NCI-H1105 treated with DMSO at 0.1 percent for 48 hours (cell line): ENCODE results near the gene CD2AP.
"Not testable (repeated sequence)": the region's sequence is repeated elsewhere in the genome, so short reads cannot be mapped to it uniquely, and the experiment has no call there.

Experiments
- DNase-seq: peaks from one replicate; lab custom pipeline; 2025; lab: John Stamatoyannopoulos, UW

The CD2AP gene

DNA sequence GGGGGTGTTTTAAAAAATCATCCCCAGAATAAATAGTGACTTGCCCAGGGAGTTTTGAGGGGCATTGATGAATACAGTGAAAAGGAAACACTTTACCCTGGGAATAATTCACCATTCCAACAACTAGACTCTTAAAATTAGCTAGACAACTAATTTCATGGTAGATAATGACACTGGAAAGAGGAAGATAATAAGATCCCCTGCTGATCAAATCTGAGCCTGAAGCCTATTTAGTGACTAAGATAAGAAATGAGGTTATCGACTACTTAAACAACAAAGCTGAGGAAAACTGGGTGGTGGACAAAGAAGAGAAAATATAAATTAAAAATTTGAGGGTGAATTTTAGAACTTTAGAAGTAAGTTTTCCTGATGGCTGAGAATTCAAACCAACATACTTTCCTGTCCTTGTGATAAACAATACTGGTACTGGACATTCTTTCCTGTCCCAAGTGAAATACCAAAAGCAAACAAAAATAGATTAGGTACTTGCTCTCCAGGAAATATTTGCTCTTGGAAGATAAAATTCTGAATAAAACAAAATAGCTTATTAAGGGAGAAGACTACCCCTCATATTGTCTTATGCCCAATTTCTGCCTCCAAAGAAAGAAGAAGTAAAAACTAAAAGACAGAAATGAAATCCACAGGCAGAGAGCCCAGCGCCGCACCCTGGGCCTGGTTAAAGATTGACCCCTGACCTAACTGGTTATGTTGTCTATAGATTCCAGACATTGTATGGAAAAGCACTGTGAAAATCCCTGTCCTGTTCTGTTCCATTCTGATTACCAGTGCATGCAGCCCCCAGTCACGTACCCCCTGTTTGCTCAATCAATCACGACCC is 156.8 kb downstream of the CD2AP start:
- DNase-seq = no peak

DNA sequence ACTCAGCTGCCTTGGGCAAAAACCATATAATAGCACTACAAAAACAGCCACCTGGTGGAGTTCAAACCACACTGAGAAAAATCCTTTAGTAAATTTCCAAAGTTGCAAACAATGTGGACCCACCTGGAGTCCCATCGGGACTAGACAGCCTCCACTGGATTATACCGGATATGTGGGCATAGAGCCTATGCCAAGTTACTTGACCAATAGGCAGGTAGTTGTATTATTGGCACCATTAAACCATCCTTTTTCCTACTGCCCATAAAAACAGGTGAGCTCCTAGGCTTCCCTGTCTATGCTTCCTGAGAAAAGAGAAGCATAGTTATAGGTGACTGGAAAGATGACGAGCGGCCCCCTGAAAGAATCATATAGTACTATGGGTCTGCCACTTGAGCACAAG is 169.1 kb downstream of the CD2AP start:
- DNase-seq = no peak

DNA sequence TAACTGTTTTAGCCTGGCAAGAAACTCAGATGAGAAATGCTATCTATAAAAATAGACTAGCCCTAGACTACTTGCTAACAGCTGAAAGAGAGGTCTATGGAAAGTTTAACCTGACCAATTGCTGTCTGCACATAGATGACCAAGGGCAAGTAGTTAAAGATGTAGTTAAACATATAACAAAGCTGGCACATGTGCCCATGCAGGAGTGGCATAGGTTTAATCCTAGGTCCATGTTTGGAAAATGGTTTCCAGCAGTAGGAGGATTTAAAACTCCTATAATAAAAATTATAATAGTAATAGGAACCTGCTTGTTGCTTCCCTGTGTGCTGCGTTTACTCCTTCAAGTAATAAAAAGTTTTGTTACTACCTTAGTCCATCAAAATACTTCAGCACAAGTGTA is 169.6 kb downstream of the CD2AP start:
- no peak for DNase-seq

DNA sequence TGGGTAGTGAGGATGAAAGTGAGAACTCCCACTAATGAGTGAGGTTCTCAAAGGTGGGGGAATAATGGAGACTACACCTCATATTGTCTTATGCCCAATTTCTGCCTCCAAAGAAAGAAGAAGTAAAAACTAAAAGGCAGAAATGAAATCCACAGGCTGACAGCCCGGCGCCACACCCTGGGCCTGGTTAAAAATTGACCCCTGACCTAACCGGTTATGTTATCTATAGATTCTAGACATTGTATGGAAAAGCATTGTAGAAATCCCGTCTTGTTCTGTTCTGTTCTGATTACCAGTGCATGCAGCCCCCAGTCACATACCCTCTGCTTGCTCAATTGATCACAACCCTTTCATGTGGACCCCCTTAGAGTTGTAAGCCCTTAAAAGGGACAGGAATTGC is 170.0 kb downstream of the CD2AP start:
- not testable (repeated sequence) for DNase-seq

DNA sequence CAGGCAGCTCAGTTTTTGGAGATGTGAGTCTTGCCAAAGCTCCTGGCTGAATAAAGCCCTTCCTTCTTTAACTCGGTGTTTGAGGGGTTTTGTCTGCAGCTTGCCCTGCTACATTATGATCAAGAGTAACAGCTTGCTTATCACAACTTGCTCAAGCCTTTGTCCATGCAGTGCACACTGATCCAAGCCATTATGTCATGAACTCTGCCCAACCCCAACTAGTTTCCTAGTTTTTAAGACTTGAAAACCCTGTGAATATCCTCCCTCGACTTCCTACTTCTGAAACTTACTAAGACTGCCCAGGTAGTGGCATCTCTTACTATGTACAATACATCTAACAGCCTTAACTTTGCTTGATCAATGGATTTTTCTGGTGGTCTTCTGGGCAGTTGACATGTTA is 170.4 kb downstream of the CD2AP start:
- DNase-seq = no peak

DNA sequence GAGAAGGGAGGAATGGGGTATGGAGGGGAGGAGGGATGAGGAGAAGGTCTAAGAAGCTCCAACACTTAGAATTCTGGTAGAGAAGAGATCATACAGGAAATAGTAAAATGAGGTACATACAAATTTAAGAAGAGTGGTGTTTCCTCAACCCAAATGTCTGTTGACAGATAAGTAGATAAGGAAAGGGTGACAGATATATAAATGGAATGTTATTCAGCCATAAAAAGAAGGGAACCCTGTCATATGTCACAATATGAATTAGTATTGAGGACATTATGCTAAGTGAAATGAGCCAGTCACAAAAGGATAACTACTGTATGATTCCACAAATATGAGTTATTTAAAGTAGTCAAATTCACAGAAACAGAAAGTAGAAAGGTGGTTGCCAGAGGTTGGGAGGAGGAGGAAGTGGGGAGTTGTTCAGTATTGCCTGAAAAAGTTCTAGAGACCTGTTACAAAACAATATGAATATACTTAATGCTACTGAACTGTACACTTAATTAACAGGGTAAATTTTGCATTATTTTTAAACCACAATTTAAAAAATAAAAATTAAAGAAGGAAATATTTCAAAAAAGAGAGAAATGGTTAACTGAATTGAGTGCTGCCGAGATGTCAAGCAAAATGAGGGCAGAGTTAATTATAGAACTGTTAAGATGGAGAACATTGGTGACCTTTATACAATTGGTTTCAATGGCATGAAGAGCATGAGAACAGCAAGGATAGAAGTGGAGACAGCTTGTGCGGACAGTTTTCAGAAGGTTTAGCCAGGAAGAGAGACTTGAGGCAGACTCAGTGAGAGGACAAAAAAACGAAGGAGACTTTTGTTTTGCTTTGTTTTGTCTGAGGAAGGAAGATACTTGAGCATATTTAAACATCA is 173.2 kb downstream of the CD2AP start:
- no peak for DNase-seq

DNA sequence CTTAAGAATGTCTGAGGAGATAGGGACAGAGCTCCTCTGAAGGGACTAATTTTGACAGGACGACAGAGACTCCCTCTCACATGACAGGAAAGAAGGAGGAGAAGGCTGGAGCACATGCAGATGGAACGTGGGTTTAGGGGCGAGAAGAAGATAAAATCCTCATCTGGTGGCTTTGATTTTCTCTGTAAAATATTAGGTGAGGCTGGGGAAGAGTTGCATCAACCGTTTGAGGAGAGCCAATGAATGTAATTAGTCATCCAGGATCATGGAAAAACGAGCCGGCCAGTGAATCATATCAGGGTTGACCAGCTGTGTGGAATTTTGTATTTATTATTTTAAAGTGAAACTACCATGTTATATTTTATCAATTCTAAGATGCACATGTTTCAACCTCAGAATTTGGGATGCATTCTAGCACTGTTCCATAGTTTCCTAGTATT is 173.9 kb downstream of the CD2AP start:
- DNase-seq = no peak

DNA sequence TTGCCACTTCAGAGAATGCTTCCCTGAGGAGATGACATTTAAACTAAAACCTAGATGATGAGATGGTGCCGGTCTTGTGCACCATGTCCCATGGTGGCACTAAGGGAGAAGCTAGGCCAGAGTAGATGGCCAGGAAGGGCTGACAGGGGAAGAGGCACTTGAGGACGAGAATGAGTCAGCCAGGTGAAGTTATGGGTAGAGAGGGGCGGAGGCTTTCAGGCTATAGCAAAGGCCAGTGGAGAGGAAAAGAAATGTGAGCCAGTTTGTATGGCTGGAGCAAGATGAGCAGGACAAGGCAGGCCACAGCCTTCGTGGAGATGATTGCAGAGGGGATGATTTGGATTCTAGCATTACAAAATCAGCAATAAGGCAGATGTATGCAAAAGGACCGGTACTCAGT is 176.1 kb downstream of the CD2AP start:
- no peak for DNase-seq

DNA sequence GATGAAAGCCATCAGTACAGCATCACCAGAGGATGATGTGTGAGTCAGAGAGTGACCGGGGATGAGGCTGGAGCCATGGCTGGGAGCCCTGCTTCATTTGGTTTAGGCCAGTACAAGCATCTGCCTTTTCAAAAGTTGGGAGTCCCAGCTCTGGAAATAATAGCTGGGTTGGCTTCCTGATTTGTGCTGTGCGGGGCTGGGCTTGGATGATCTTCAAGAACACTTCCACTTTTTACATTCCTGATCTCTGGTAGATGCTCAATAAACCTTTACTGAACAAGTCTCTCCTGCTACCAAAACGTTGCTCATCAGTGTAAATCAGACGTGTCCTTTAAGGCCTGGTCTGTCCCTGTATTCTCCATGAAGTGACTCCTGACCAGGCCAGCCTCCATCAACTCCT is 176.7 kb downstream of the CD2AP start:
- no peak for DNase-seq

DNA sequence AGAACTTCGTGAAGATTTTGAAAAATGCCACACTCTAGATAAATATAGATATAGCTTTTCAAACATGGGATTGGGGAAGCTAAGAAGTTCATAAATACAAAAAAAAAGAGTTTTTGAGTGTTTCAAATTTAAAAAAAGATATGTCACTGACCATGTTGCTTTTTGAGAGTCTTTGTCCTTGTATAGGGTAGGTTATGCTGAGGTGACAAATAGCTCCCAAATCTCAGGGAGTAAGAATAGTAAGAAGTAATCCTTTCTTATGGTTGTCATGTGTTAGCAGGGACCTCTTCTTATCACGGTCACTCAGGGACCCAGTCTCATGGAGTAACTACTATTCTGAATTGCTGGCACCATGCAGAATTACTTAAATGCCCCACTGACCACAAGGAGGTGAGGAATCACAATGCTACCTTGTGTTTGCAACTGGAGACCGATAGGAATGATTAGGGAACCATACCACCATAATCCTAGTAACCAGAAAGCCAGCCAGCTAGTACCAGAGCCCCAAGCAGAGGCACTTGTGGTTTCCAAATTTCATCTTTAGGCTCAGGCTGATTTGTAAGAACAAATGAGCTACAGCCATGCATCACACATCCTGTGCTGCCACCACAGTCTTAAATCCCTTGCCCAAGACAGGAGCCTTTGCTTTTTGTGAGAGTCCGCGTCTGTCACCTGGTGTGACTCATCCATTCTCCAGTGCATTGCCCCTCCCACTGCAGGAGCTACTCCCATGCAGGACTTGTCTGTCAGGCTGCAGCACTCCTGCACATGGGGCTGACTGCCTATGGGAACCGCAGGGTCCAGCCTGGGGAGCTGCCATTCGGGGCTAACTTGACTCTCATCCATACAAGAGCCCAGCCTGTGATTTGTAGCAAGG is 178.4 kb downstream of the CD2AP start:
- no peak for DNase-seq

DNA sequence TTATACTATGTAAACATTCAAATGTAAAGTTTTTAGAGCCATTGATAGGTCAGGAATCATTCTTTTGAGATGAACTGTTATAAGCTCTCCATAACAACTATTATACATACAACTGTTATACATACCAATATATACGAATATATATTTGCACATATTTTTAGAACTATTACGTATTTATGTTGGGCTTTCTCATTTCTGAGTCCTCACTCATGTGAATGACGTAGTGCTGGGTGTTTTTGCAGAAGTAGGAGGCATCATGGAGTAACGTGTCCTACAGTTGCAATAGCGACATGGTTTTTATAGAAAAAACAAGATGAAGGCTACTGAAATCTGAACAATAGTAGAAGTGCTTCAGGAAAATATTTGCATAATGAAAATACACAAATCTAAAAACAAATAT is 184.4 kb downstream of the CD2AP start:
- DNase-seq = no peak

DNA sequence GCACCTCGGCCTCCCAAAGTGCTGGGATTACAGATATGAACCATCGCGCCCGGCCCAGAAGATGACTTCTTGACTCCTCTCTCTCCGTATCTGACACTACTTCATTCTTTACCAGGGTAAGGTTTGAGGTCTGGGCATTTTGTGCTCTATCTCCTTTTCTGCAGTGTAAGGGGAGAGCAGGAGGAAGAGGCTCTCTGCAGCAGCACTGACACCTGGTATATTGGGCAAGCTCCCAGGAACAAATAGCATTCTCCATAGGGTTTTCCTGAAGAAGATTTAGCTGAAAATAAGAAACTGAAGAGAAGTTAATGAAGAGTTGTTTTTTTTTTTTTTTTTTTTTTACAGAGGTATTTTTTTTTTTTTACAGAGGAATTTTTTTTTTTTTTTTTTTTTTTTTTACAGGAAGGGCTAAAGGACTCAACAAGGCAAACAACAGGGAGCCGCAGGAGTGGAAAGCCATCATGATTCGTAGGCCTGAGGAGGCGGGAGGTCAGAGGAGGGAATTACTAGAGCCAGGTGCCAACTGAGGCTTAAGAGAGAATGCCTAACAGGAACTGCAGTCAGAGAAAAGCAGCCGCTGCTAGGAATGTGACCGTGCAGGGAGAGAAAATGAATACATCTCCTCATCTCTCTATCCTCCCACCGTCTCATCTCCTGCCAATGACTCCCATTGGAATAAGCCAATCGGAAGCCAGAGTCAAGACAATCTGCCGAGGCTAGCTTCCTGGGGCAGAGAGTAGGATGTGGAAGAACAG is 186.1 kb downstream of the CD2AP start:
- DNase-seq = no peak

DNA sequence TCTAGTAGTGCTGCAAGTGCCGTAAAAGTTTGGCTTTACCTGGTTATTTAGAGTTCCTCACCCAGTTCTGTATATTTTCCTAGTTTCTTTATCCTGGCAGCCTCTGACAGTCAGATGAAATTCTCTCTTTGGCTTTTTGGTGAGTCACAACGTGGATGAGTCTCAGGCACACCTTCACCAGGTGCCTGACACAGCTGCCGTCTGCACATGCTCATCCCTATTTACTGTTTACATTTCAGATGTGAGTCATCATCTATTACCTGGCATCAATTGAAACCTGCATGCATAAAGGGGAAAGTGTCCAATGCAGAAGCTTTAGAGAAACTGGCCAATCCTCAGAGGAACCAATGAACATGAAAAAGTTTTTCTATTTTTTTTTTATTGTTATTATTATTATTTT is 187.5 kb downstream of the CD2AP start:
- peak; percentile 32 for DNase-seq

DNA sequence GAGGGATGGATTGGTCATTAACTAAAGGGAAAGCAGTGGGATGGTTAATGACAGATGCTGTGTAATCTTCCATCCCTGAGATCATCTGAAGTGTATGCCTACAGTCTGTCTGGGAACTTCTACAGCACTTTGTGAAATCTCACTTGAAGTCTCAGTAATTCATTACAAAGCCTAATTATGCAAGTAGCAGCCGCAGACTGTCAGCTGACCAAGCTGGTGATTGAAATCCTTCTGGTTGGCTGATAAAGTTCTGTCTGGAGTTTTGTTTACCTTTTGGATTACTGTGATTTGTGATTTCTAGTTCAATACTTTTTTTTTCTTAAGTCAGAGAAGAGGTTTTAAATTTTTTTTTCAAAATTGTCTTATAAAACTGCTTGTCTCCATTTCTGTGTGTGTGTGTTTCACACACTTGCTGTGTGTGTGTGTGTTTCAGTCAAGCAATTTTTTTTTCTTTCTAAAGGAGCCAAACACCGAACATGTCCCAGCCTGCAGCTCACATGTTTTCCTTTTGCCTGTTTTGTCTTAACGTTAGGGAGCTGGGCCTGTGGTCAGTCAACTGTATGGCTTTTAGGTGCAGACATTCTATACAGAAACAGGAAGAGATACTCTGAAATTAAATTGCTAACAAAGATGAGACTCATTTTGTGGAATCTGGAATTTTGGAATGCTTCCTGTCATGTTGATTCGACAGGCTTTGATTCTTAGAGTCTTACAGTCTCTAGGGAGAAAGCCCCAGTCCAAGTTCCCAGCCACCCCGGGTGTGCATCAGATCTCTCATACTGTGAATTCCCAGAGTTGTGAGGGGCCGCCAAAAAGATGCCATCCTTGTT is 192.3 kb downstream of the CD2AP start:
- peak; percentile 29 for DNase-seq

DNA sequence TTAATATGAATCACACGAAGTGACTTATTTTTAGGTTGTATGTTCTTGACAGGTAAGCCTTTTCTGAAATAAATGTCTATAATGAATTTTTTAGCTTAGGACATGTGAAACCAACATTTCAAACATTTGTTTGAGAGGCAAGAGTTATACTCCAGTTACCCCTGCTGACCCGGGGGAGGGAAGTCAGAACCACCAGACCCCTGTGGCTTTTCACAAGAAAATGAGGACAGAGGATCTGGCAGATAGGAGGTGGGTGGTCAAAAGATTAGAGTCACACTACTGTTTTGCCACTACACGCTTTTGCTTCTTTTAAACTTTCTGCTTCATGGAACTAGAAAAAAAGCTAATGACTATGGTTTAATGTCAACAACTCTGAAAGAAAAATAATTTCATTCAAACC is 193.3 kb downstream of the CD2AP start:
- DNase-seq = no peak

DNA sequence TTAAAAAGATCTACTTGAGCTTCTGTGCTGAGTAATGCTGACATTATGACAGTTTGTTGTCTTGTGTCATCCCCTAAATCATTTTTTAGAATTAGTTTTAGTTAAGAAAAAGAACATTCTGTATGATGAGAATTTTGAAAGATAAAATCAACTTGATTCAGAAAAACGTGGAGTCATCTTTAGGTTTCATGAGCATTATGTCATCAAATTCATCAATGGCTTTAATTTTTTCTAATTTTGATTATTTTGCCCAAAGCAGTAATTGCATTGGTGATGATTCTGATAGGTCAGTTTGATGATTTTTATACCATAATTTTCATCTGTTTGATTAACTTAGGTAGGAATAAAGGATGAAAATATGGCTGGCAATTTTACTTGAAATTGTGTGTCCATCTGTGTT is 194.2 kb downstream of the CD2AP start:
- DNase-seq = no peak

DNA sequence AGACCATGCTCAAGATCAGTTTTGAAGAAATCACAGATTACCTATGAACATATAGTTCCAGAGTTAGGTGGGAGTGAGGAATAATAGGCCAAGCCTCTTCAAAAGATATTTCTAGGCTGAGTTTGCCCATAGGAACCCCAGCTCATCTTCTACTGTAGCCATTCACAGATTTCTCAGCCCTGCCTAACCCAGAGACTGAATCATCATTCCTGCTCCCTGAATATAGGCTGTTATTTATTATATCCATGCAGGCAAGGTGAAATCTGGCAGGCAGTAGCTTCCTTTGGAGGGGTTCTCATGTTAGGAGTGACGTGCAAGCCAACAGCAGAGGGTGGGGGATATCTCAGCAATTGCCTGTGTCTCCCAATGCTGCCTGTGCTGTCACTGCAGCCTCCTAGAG is 195.2 kb downstream of the CD2AP start:
- DNase-seq = no peak

DNA sequence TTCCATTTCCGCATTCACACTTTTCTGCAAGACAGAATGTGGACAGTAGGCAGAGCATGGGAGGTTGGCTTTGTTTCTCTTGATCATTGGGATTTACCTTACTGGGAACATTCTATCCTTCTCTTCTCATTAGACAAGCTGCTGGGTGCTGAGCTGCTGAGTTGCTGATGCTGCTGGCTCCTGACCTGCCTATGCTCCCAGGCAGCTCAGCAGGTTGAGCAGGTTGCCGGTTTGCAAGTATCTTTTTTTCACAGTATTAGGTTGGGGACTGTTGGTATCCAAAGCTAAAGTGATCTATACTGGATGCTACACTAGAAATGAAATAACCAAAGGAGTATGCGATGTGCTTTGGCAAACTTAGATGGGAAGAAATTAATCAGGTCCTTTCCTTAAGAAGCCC is 197.1 kb downstream of the CD2AP start:
- no peak for DNase-seq
